GM19455 (cell line): ENCODE data around the gene ITK.

Experiments used
- ATAC-seq: cut with Tn5 transposase; IDR thresholded peaks from one replicate; pipeline ENCODE4 v1.9.1; 2021; ENCODE audit not compliant: unreplicated experiment

The ITK gene

DNA sequence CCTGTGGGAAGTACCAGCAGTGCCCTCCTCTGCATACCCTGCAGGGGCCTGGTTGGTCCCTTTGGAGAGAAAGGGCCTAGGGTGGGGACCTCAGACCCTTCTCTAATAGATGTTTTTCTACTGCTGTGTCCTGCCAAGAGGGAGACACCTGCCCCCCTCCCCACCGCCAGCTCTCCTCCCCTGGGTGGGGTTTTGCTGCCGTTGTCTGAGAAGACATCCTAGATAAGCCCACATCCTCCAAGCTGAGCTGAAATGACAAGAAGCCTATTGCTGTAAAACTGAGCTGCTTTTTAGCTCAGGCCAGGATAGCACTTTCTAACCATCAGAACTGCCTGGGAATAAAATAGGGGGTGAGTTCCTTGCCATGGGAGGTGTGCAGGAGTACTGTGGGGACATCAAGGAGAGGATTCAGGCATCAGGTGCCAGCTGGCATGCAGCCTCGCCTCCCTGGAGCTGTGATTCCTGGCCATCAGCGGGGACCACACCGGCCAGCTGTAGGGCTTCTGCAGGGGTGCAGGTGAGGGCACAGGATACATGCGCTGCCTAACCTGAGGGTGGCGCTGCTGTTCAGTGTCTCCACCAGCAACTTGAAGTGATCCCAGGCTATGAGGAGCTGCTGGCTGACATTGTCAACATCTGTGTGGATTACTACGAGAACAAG, 123.2 kb downstream of the ITK start:
- ATAC-seq: no peak
